Esophagus (tissue), 2 donors: ENCODE data around the gene ORC4. TPM values are rescaled to one million over a fixed set of nuclear protein-coding genes. Genes with fewer than 3 reads are reported as not detected.

ENCODE experiments used
- H3K27ac ChIP-seq, 2 donors: one replicate each; pipeline ENCODE4 v1.5.1; 2013; ENCODE audit warnings: low read depth in 2 of 2, mild to moderate bottlenecking in 2 of 2, inconsistent platforms in 1 of 2, low read length in 1 of 2, moderate library complexity in 1 of 2
- H3K27me3 ChIP-seq, 2 donors: one replicate each; pipeline ENCODE4 v1.6.1; 2013; ENCODE audit warnings: low read length in 2 of 2, control low read depth in 1 of 2, mild to moderate bottlenecking in 1 of 2; ENCODE audit not compliant: insufficient read depth in 2 of 2, control insufficient read depth in 1 of 2
- H3K36me3 ChIP-seq, 2 donors: one replicate each; pipeline ENCODE4 v1.6.1; 2013; ENCODE audit warnings: low read length in 1 of 2; ENCODE audit not compliant: control insufficient read depth in 2 of 2, insufficient read depth in 2 of 2
- H3K4me1 ChIP-seq, 2 donors: one replicate each; pipeline ENCODE4 v1.6.1; 2013; ENCODE audit warnings: low read length in 1 of 2; ENCODE audit not compliant: control insufficient read depth in 2 of 2, insufficient read depth in 2 of 2
- H3K4me3 ChIP-seq, 2 donors: one replicate each; pipeline ENCODE4 v1.5.1; 2013; ENCODE audit warnings: low read length in 2 of 2, mild to moderate bottlenecking in 2 of 2, low read depth in 1 of 2, moderate library complexity in 1 of 2
- H3K9me3 ChIP-seq, 2 donors: one replicate each; pipeline ENCODE4 v1.6.1; 2013; ENCODE audit warnings: mild to moderate bottlenecking in 2 of 2, low read depth in 1 of 2, low read length in 1 of 2, moderate library complexity in 1 of 2; ENCODE audit not compliant: control insufficient read depth in 2 of 2, insufficient read depth in 1 of 2
- WGBS, 2 donors: extraction: QIAGEN DNeasy Blood & Tissue Kit; methylation state at CpG; one replicate each; pipeline ENCODE4 v1.1.7; 2013; 5-methylcytosine and 5-hydroxymethylcytosine counted together
- polyA plus RNA-seq, 2 donors: library from polyadenylated mRNA; stranded (reverse); fragments of 200-250 nt; gene quantifications; one replicate each; pipeline ENCODE4 v1.2.3, GENCODE V29; 2013
- donor health status: healthy with polysubstance abuse.
- donor health status: Bipolar disorder and iron deficiency.

Gene ORC4
- 10 to 100 TPM in 1 of 2 donors, 1 to 10 TPM in 1; 7.5 to 12.0 TPM for polyA plus RNA-seq

GRCh38 chr2:148020111-148021058 lies at the start of gene ORC4:
ORC4 (minus strand) TSS chr2:148020737; CDS start chr2:147975958, 44,779 bp downstream.
- Histone ChIP-seq H3K27ac (peak within 1 kb of the TSS; percentile 90 to 95), H3K27me3 (no peaks in the 10 kb centered on the region), H3K9me3 (no peaks in the 10 kb centered on the region), H3K36me3 (no peaks in the 10 kb centered on the region), H3K4me3 (peak within 1 kb of the TSS; percentile 84 to 91), H3K4me1 (no peaks in the 10 kb centered on the region)
- 0 to 1% methylated on average over 52 of the region's 52 CpGs for WGBS, 2 donors

DNA sequence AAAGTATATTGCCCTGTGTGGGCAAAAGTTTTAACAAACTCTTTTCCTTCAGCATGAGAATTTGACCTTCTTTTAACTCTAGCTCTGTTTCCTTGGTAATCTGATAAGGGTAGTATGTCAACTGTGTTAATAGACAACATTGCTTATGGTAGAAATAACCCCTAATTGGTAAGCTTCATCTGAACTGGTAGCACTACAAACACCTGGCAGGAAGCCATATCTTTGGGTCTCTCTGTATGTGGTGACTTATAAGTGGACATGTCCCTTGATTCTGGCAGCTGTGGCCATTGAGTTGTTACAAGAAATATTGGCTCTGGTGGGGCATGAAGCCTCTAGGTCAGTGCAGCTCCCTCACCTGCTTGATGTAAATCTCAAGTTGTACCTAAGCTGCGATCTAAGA lies 47.3 kb upstream of the ORC4 start:
- H3K4me1 ChIP-seq, result no peaks in the 10 kb centered on the region
- H3K9me3 ChIP-seq, result no peaks in the 10 kb centered on the region
- H3K4me3 ChIP-seq, result no peak overlapping the region
- no peak overlapping the region for H3K27ac ChIP-seq
- H3K36me3 ChIP-seq, result no peaks in the 10 kb centered on the region
- WGBS, 2 donors, result 92 to 98% methylated on average over 1 of the region's 1 CpG
- no peaks in the 10 kb centered on the region for H3K27me3 ChIP-seq

DNA sequence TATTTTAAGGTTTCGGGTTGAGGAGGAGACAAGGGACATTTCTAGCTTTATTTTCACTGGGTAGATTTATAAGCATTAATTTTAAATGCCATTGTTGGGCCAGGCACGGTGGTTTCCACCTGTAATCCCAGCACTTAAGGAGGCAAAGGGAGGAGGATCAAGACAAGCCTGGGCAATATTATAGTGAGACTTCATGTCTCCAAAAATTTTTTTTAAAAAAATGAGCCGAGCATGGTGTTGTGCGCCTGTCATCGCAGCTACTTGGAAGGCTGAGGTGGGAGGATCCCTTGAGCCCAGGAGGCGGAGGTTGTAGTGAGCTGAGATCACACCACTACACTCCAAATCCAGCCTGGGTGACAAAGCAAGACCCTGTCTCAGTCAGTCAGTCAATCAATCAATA lies 45.4 kb upstream of the ORC4 start:
- WGBS, 2 donors, result 61 to 80% methylated on average over 6 of the region's 6 CpGs
- H3K9me3 ChIP-seq, result no peaks in the 10 kb centered on the region
- H3K27me3 ChIP-seq, result no peaks in the 10 kb centered on the region

DNA sequence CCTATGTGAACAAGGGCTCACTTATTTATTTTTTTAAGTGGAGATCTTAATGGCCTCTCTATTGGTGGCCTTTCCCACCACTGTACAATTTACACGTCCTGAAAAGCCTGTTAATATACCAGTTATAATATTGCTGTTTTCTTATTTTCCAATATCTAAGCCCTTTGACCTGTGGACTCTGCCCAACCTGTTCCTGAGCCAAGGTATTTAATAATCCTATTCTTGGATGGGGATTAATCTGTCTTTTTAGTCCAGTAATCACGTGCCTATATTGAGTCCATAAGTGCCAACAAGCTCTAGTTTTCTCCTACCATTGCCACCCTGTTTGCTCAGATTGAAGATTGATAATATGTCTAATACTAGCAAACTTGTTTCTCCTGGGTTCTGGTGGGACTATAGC lies 43.1 kb upstream of the ORC4 start:
- WGBS, 2 donors, result 39 to 56% methylated on average over 2 of the region's 2 CpGs
- Histone ChIP-seq H3K36me3 (no peaks in the 10 kb centered on the region), H3K4me3 (no peak overlapping the region), H3K27ac (no peak overlapping the region), H3K27me3 (no peaks in the 10 kb centered on the region), H3K9me3 (no peaks in the 10 kb centered on the region), H3K4me1 (no peaks in the 10 kb centered on the region)

More for the DNA sequence above, 45.4 kb upstream of the ORC4 start:
- Histone ChIP-seq H3K4me3 (no peak overlapping the region), H3K27ac (no peak overlapping the region), H3K4me1 (no peaks in the 10 kb centered on the region), H3K36me3 (no peaks in the 10 kb centered on the region)

GRCh38 chr2:148058641-148059040 lies 38.1 kb upstream of the ORC4 start:
- H3K4me1 ChIP-seq, result no peaks in the 10 kb centered on the region
- no peaks in the 10 kb centered on the region for H3K27me3 ChIP-seq
- no peaks in the 10 kb centered on the region for H3K36me3 ChIP-seq
- H3K27ac ChIP-seq, result no peak overlapping the region
- H3K4me3 ChIP-seq, result no peak overlapping the region
- no peaks in the 10 kb centered on the region for H3K9me3 ChIP-seq
- WGBS, 2 donors, result 79 to 87% methylated on average over 1 of the region's 1 CpG

DNA sequence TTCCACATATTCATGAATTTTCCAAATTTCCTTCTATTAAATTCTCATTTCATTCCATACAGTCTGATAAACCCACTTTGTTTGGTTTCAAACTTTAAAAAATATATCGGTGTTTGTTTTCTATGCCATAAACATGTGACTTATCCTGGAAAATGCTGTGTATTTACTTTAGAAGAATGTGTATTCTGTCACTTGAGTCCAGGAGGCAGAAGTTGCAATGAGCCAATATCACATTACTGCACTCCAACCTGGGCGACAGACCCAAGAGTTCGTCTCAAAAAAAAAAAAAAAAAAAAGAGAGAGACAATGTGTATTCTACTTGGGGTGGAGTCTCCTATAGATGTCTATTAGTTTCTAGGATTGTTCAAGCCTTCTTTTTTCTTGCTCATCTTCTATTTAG lies 32.1 kb upstream of the ORC4 start:
- WGBS, 2 donors, result 98 to 100% methylated on average over 3 of the region's 3 CpGs
- Histone ChIP-seq H3K4me1 (no peaks in the 10 kb centered on the region), H3K27me3 (no peaks in the 10 kb centered on the region), H3K36me3 (no peaks in the 10 kb centered on the region), H3K9me3 (no peaks in the 10 kb centered on the region), H3K4me3 (no peak overlapping the region), H3K27ac (no peak overlapping the region)

DNA sequence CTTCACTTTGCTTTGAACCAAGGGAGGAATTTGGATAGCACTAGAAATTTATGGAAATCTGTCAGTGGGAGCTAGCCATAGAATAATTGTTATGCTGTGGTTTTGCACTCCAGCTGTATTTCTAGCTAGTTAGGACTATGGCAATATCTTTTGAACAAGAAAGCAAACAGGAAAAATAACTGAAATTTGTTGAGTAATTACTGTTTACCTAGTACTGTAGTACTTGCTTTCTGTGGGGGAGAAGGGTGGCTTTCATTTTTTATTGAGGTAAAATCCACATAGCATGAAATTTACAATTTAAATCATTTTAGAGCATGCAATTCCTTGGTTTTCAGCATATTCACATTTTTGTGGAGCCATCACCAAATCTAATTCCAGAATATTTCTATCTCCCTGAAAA lies 28.7 kb upstream of the ORC4 start:
- no peak overlapping the region for H3K4me3 ChIP-seq
- no peaks in the 10 kb centered on the region for H3K36me3 ChIP-seq
- H3K4me1 ChIP-seq, result no peaks in the 10 kb centered on the region
- H3K9me3 ChIP-seq, result no peaks in the 10 kb centered on the region
- H3K27ac ChIP-seq, result no peak overlapping the region
- H3K27me3 ChIP-seq, result no peaks in the 10 kb centered on the region

- no peak overlapping the region for H3K4me3 ChIP-seq
- H3K27ac ChIP-seq, result no peak overlapping the region
- no peaks in the 10 kb centered on the region for H3K4me1 ChIP-seq
- H3K36me3 ChIP-seq, result no peaks in the 10 kb centered on the region
- no peaks in the 10 kb centered on the region for H3K27me3 ChIP-seq
- 92 to 98% methylated on average over 1 of the region's 1 CpG for WGBS, 2 donors
- no peaks in the 10 kb centered on the region for H3K9me3 ChIP-seq
Observed at GRCh38 chr2:148048475-148049221, 28.1 kb upstream of the ORC4 start.

DNA sequence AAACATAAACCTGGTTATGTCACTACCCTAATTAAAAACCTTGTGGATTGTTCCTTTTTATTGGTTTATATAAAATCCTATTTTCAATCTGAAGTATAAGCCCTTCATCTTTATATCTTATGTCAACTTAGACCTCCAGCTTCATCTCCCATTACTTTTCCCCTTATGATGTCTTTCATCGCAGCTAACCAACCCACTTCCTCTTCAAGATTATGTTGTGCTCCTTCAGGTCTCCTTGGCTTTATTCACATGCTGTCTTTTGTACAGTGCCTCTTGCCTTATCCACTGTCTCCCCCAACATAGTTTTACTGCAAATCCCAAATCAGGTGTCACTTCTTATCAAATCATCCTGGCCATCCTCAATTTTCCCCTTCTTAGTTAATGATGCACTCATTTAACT lies 26.3 kb upstream of the ORC4 start:
- H3K27ac ChIP-seq, result no peak overlapping the region

More for the DNA sequence above, 26.3 kb upstream of the ORC4 start:
- Histone ChIP-seq H3K36me3 (no peaks in the 10 kb centered on the region), H3K4me1 (no peaks in the 10 kb centered on the region), H3K9me3 (no peaks in the 10 kb centered on the region), H3K27me3 (no peaks in the 10 kb centered on the region), H3K4me3 (no peak overlapping the region)
- 85 to 86% methylated on average over 1 of the region's 1 CpG for WGBS, 2 donors
